H9 (cell line): ENCODE results near the gene RBM38. TPM values are rescaled to one million over a fixed set of nuclear protein-coding genes. Genes with fewer than 3 reads are reported as not detected.

Experiments used
- DNase-seq: peaks from one replicate; pipeline ENCODE4 v3.0.0-alpha.2; 2017
- H2AFZ ChIP-seq: one replicate; pipeline ENCODE4 v1.6.1; 2013; ENCODE audit warnings: mild to moderate bottlenecking, low read length, control low read depth, moderate library complexity
- H2AK5ac ChIP-seq: 2 replicates; pipeline ENCODE4 v1.6.1; 2013; ENCODE audit warnings: low read length, control low read depth, mixed read lengths; ENCODE audit not compliant: insufficient read length
- H2BK120ac ChIP-seq: one replicate; pipeline ENCODE4 v1.6.1; 2013; ENCODE audit warnings: low read depth, mild to moderate bottlenecking, low read length, control low read depth, inconsistent platforms; ENCODE audit not compliant: poor library complexity, severe bottlenecking
- H2BK12ac ChIP-seq: 2 replicates; pipeline ENCODE4 v1.6.1; 2013; ENCODE audit warnings: low read length, control low read depth, mixed read lengths, low read depth; ENCODE audit not compliant: insufficient read length
- H2BK15ac ChIP-seq: 2 replicates; pipeline ENCODE4 v1.6.1; 2013; ENCODE audit warnings: low read depth, low read length, control low read depth
- H2BK20ac ChIP-seq: one replicate; pipeline ENCODE4 v1.6.1; 2013; ENCODE audit warnings: low read depth, mild to moderate bottlenecking, low read length, control low read depth, inconsistent platforms; ENCODE audit not compliant: poor library complexity, severe bottlenecking
- H2BK5ac ChIP-seq: 2 replicates; pipeline ENCODE4 v1.6.1; 2013; ENCODE audit warnings: low read length, control low read depth, mixed read lengths; ENCODE audit not compliant: insufficient read length
- H3K14ac ChIP-seq: 2 replicates; pipeline ENCODE4 v1.6.1; 2013; ENCODE audit warnings: low read length, control low read depth; ENCODE audit not compliant: insufficient read depth
- H3K18ac ChIP-seq: 2 replicates; pipeline ENCODE4 v1.6.1; 2013; ENCODE audit warnings: low read depth, mild to moderate bottlenecking, mixed read lengths, low read length, control low read depth; ENCODE audit not compliant: insufficient read length
- H3K23ac ChIP-seq: 2 replicates; pipeline ENCODE4 v1.6.1; 2013; ENCODE audit warnings: low read length, control low read depth, mixed read lengths, low read depth; ENCODE audit not compliant: insufficient read length
- H3K23me2 ChIP-seq: 2 replicates; pipeline ENCODE4 v1.6.1; 2013; ENCODE audit warnings: low read depth, mild to moderate bottlenecking, mixed read lengths, low read length, control low read depth; ENCODE audit not compliant: insufficient read length, poor library complexity, severe bottlenecking
- H3K27ac ChIP-seq: 2 replicates; pipeline ENCODE4 v1.5.1; 2013; ENCODE audit warnings: low read length, control low read depth, mixed read lengths, low read depth; ENCODE audit not compliant: insufficient read length
- H3K27me3 ChIP-seq: 2 replicates; pipeline ENCODE4 v1.6.1; 2013; ENCODE audit warnings: low read length, control low read depth, inconsistent platforms; ENCODE audit not compliant: insufficient read depth
- H3K4ac ChIP-seq: 2 replicates; pipeline ENCODE4 v1.6.1; 2013; ENCODE audit warnings: low read depth, mild to moderate bottlenecking, control low read depth, inconsistent platforms, low read length, moderate library complexity
- H3K4me1 ChIP-seq: 2 replicates; pipeline ENCODE4 v1.6.1; 2013; ENCODE audit warnings: low read length, control low read depth, inconsistent platforms; ENCODE audit not compliant: insufficient read depth
- H3K4me2 ChIP-seq: 2 replicates; pipeline ENCODE4 v1.6.1; 2013; ENCODE audit warnings: low read length, control low read depth, mixed read lengths; ENCODE audit not compliant: insufficient read length, insufficient read depth
- H3K56ac ChIP-seq: 2 replicates; pipeline ENCODE4 v1.6.1; 2013; ENCODE audit warnings: low read depth, mild to moderate bottlenecking, mixed read lengths, low read length, control low read depth; ENCODE audit not compliant: insufficient read length
- H3K79me1 ChIP-seq: 2 replicates; pipeline ENCODE4 v1.6.1; 2013; ENCODE audit warnings: low read depth, mild to moderate bottlenecking, moderate library complexity, low read length, control low read depth, inconsistent platforms; ENCODE audit not compliant: insufficient read depth, poor library complexity, severe bottlenecking
- H3K79me2 ChIP-seq: 2 replicates; pipeline ENCODE4 v1.6.1; 2013; ENCODE audit warnings: low read length, control low read depth, inconsistent platforms; ENCODE audit not compliant: insufficient read depth
- H3K9ac ChIP-seq: 2 replicates; pipeline ENCODE4 v1.6.1; 2013; ENCODE audit warnings: low read length, control low read depth, mixed read lengths; ENCODE audit not compliant: insufficient read length; ENCODE audit errors: extremely low read depth
- H3K9me3 ChIP-seq: one replicate; pipeline ENCODE4 v1.6.1; 2013; ENCODE audit warnings: low read depth, low read length, inconsistent platforms; ENCODE audit not compliant: control insufficient read depth
- H3T11ph ChIP-seq: one replicate; pipeline ENCODE4 v1.6.1; 2013; ENCODE audit warnings: mild to moderate bottlenecking, low read length, control low read depth, inconsistent platforms
- H4K20me1 ChIP-seq: one replicate; pipeline ENCODE4 v1.6.1; 2013; ENCODE audit not compliant: control insufficient read depth, insufficient read length, insufficient read depth
- H4K5ac ChIP-seq: 2 replicates; pipeline ENCODE4 v1.6.1; 2013; ENCODE audit warnings: low read depth, mild to moderate bottlenecking, mixed read lengths, low read length, control low read depth; ENCODE audit not compliant: insufficient read length
- H4K8ac ChIP-seq: replicated peaks from 2 replicates; pipeline ENCODE4 v1.6.1; 2013; ENCODE audit warnings: low read length, control low read depth, mixed read lengths, low read depth; ENCODE audit not compliant: insufficient read length
- H4K91ac ChIP-seq: 2 replicates; pipeline ENCODE4 v1.6.1; 2013; ENCODE audit warnings: low read depth, mild to moderate bottlenecking, moderate library complexity, mixed read lengths, low read length, control low read depth; ENCODE audit not compliant: insufficient read length
- H3K27ac Mint-ChIP-seq, 3 experiments: 2 replicates in 2 of 3; 3 replicates in 1 of 3; pipeline ENCODE4 v1.8.0; 2020 to 2021; ENCODE audit warnings: mixed read lengths in 3 of 3, mild to moderate bottlenecking in 1 of 3, moderate library complexity in 1 of 3
- H3K27me3 Mint-ChIP-seq: 2 replicates; pipeline ENCODE4 v1.8.0; 2021; ENCODE audit warnings: low read depth, mild to moderate bottlenecking, moderate library complexity, mixed read lengths
- H3K36me3 Mint-ChIP-seq, 3 experiments: 2 replicates in 2 of 3; 3 replicates in 1 of 3; pipeline ENCODE4 v1.8.0; 2020 to 2021; ENCODE audit warnings: low read depth in 3 of 3, mixed read lengths in 3 of 3; ENCODE audit not compliant: insufficient read depth in 1 of 3
- H3K4me1 Mint-ChIP-seq, 2 experiments: 2 replicates each; pipeline ENCODE4 v1.8.0; 2020; ENCODE audit warnings: mixed read lengths in 2 of 2
- H3K4me3 Mint-ChIP-seq, 2 experiments: 2 replicates in 1 of 2; 3 replicates in 1 of 2; pipeline ENCODE4 v1.8.0; 2020 to 2021; ENCODE audit warnings: mild to moderate bottlenecking in 2 of 2, mixed read lengths in 2 of 2, moderate library complexity in 1 of 2
- H3K9me3 Mint-ChIP-seq, 2 experiments: 2 replicates in 1 of 2; 3 replicates in 1 of 2; pipeline ENCODE4 v1.8.0; 2020; ENCODE audit warnings: mild to moderate bottlenecking in 2 of 2, mixed read lengths in 2 of 2, moderate library complexity in 1 of 2
- WGBS: extraction: QIAGEN DNeasy Blood & Tissue Kit; methylation state at CpG from one replicate; pipeline ENCODE4 v1.1.7; 2013; ENCODE audit warnings: missing lambda C conversion rate, low lambda C conversion rate, mixed read lengths; ENCODE audit not compliant: insufficient read length; ENCODE audit errors: extremely low coverage; 5-methylcytosine and 5-hydroxymethylcytosine counted together
- total RNA-seq: library from RNA; stranded (reverse); gene quantifications from 2 replicates; pipeline ENCODE4 v1.2.1, GENCODE V29; 2021
- TF ChIP-seq, protein P1 (sequence below): fragments of 200-600 bp; sonication (generic); conservative IDR thresholded peaks from 3 replicates; pipeline ENCODE4 v1.8.0; 2021; ENCODE audit warnings: antibody characterized with exemption, mild to moderate bottlenecking

The RBM38 gene
- total RNA-seq, 1 experiment from 2014 or later = 66.8 TPM

DNA sequence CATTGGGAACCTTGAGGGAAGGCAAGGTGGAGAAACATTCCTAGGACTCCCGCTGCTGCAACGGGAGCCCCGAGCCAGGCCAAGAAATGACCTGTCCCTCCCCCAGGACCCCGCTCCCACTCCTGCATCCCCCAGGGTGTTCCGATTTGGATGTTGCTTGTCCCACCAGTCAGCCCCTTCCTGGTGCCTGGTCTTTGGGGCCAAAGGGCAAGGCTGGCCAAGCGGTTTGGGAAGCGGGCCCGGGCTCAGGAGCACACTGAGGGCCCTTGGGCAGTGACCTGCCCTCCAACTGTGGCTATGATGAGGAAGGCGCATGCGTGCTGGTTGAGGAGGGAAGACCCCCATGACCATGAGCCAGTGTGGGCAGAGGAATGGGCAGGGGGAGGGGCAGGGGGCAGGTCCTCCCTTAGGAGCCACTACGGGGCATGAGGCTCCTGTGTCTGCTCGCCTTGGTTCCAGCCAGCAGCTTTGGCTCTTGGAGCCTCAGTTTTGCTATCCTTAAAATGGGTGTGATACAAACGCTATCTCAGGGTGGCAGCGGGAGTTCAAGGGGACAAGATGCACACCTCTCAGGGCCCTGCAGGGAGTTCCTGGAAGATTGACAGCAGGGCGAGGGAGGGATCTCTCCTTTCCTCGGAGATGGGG lies 50.4 kb downstream of the RBM38 start:
- H3K27me3 ChIP-seq = no peaks in the 10 kb centered on the region
- no peaks in the 10 kb centered on the region for H4K20me1 ChIP-seq
- H2BK5ac ChIP-seq = no peak overlapping the region
- H2BK120ac ChIP-seq = no peak overlapping the region
- Mint-ChIP-seq H3K27me3 (peaks cover 11% of the 10 kb centered on the region), H3K4me1 (peaks cover 2 to 28% of the 10 kb centered on the region in 2 experiments; a peak in 3 of 4 replicates), H3K36me3 (no peaks in the 10 kb centered on the region; a peak in 1 of 7 replicates), H3K27ac (peak overlapping the region in 2 of 3 experiments; percentile 94 to 96; a peak in 3 of 7 replicates), H3K4me3 (no peak overlapping the region), H3K9me3 (peaks cover 0 to 9% of the 10 kb centered on the region in 2 experiments; a peak in 4 of 5 replicates)
- no peaks in the 10 kb centered on the region for H3K23me2 ChIP-seq
- no peak overlapping the region for H3K23ac ChIP-seq
- H3K18ac ChIP-seq = no peak overlapping the region
- H2BK12ac ChIP-seq = no peak overlapping the region
- H3K4me1 ChIP-seq = no peaks in the 10 kb centered on the region
- H4K91ac ChIP-seq = no peak overlapping the region
- H2BK15ac ChIP-seq = no peak overlapping the region
- H3K14ac ChIP-seq = no peak overlapping the region
- H3K27ac ChIP-seq = no peak overlapping the region
- no peak overlapping the region for H3T11ph ChIP-seq
- H3K4me2 ChIP-seq = no peak overlapping the region
- no peaks in the 10 kb centered on the region for H3K9me3 ChIP-seq
- TF ChIP-seq, protein P1, sequence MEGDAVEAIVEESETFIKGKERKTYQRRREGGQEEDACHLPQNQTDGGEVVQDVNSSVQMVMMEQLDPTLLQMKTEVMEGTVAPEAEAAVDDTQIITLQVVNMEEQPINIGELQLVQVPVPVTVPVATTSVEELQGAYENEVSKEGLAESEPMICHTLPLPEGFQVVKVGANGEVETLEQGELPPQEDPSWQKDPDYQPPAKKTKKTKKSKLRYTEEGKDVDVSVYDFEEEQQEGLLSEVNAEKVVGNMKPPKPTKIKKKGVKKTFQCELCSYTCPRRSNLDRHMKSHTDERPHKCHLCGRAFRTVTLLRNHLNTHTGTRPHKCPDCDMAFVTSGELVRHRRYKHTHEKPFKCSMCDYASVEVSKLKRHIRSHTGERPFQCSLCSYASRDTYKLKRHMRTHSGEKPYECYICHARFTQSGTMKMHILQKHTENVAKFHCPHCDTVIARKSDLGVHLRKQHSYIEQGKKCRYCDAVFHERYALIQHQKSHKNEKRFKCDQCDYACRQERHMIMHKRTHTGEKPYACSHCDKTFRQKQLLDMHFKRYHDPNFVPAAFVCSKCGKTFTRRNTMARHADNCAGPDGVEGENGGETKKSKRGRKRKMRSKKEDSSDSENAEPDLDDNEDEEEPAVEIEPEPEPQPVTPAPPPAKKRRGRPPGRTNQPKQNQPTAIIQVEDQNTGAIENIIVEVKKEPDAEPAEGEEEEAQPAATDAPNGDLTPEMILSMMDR = no peak
- H4K5ac ChIP-seq = no peak overlapping the region
- H2BK20ac ChIP-seq = no peak overlapping the region
- no peak overlapping the region for H3K56ac ChIP-seq
- no peak for DNase-seq
- WGBS = no CpG with 5 or more reads among the region's 16 CpGs
- no peaks in the 10 kb centered on the region for H3K79me2 ChIP-seq
- H2AFZ ChIP-seq = no peak overlapping the region
- H3K9ac ChIP-seq = no peak overlapping the region
- no peak overlapping the region for H2AK5ac ChIP-seq
- H4K8ac ChIP-seq = no peak overlapping the region
- no peak overlapping the region for H3K4ac ChIP-seq
- H3K79me1 ChIP-seq = no peaks in the 10 kb centered on the region
